Endothelial cell of umbilical vein (primary cell): Measurements from ENCODE around the gene EDC4. TPM values are rescaled to one million over a fixed set of nuclear protein-coding genes. Genes with fewer than 3 reads are reported as not detected.

Experiments used
- BruUV-seq: library from RNA; stranded (reverse); fragments of 400-500 nt; replicated peaks from 2 replicates; lab custom pipeline; 2021; lab: Mats Ljungman, UMichigan
- CTCF ChIA-PET: fragments of 300-600, 350-600 bp; sonication (Branson Sonifier 250); formaldehyde crosslinking; loops from one replicate; lab custom pipeline; 2021; ENCODE audit warnings: antibody characterized with exemption, inconsistent platforms; lab: Charles Lee
- POLR2A ChIA-PET: fragments of 300-600, 350-600 bp; sonication (Branson Sonifier 250); formaldehyde crosslinking; loops from one replicate; lab custom pipeline; 2021; ENCODE audit warnings: antibody characterized with exemption, inconsistent platforms; lab: Charles Lee
- DNase-seq: peaks from one replicate; pipeline ENCODE4 v3.0.0-alpha.2; 2011; ENCODE audit warnings: low read depth, low spot score
- FAIRE-seq: peaks from 2 replicates; lab custom pipeline; 2011; peaks lifted over from hg19 to GRCh38; lab: Jason Lieb, UNC
- H2AFZ ChIP-seq: 2 replicates; pipeline ENCODE4 v1.6.0; 2012; ENCODE audit warnings: low read depth, low read length, control low read depth, inconsistent platforms
- H3K27ac ChIP-seq: 2 replicates; pipeline ENCODE4 v1.5.1; 2011; ENCODE audit warnings: low read depth, mild to moderate bottlenecking, control low read depth, low read length, moderate library complexity; ENCODE audit not compliant: insufficient read depth
- H3K27me3 ChIP-seq, 2 experiments: 2 replicates each; pipeline versions ENCODE4 v1.6.0 to v1.6.1; 2011; ENCODE audit warnings: low read length in 2 of 2, mixed read lengths in 1 of 2; ENCODE audit not compliant: control insufficient read depth in 2 of 2, insufficient read depth in 2 of 2
- H3K36me3 ChIP-seq, 2 experiments: 2 replicates in 1 of 2; 3 replicates in 1 of 2; pipeline ENCODE4 v1.5.1; 2011; ENCODE audit warnings: low read length in 2 of 2, mild to moderate bottlenecking in 1 of 2, moderate library complexity in 1 of 2; ENCODE audit not compliant: control insufficient read depth in 2 of 2, insufficient read depth in 2 of 2; ENCODE audit errors: extremely low read depth in 1 of 2
- H3K4me1 ChIP-seq: 3 replicates; pipeline ENCODE4 v1.5.1; 2011; ENCODE audit warnings: mild to moderate bottlenecking, low read length; ENCODE audit not compliant: control insufficient read depth, insufficient read depth; ENCODE audit errors: extremely low read depth
- H3K4me2 ChIP-seq: 2 replicates; pipeline ENCODE4 v1.6.1; 2011; ENCODE audit warnings: low read length, control low read depth, mixed read lengths; ENCODE audit not compliant: insufficient read depth
- H3K4me3 ChIP-seq, 3 experiments: fragments of 200-600 bp in 1 of 3; sonication (generic), shearing (Covaris generic) in 1 of 3; replicated peaks in 1 of 3; 2 replicates each; pipeline ENCODE4 v1.5.1; 2011 to 2016; ENCODE audit warnings: control low read depth in 3 of 3, low read length in 3 of 3, mild to moderate bottlenecking in 2 of 3, inconsistent platforms in 1 of 3, low read depth in 1 of 3, moderate library complexity in 1 of 3; ENCODE audit not compliant: insufficient read depth in 1 of 3
- H3K79me2 ChIP-seq: 2 replicates; pipeline ENCODE4 v1.6.0; 2012; ENCODE audit warnings: low read length, inconsistent platforms; ENCODE audit not compliant: control insufficient read depth, insufficient read depth
- H3K9ac ChIP-seq: replicated peaks from 2 replicates; pipeline ENCODE3; 2011; ENCODE audit warnings: low read length, control low read depth; ENCODE audit not compliant: insufficient read depth; ENCODE audit errors: extremely low read depth
- H3K9me1 ChIP-seq: replicated peaks from 3 replicates; pipeline ENCODE4 v1.6.0; 2011; ENCODE audit warnings: mild to moderate bottlenecking, low read length; ENCODE audit not compliant: control insufficient read depth, insufficient read depth; ENCODE audit errors: extremely low read depth
- H3K9me3 ChIP-seq: replicated peaks from 2 replicates; pipeline ENCODE4 v1.5.1; 2012; ENCODE audit warnings: low read length, inconsistent platforms; ENCODE audit not compliant: control insufficient read depth, insufficient read depth
- H4K20me1 ChIP-seq: replicated peaks from 2 replicates; pipeline ENCODE3; 2011; ENCODE audit warnings: mild to moderate bottlenecking, low read length; ENCODE audit not compliant: control insufficient read depth, insufficient read depth; ENCODE audit errors: extremely low read depth
- CTCF ChIP-seq, 2 donors: IDR thresholded peaks; 1 replicate in 1 of 2; 2 replicates in 1 of 2; pipeline ENCODE4 v1.5.1; 2011; ENCODE audit warnings: low read length in 2 of 2, mild to moderate bottlenecking in 2 of 2, moderate library complexity in 2 of 2, control low read depth in 1 of 2, inconsistent platforms in 1 of 2, low read depth in 1 of 2; ENCODE audit not compliant: insufficient read depth in 1 of 2; ENCODE audit errors: extremely low read depth in 1 of 2
- EZH2 ChIP-seq: IDR thresholded peaks from 2 replicates; pipeline ENCODE4 v1.6.1; 2012; ENCODE audit warnings: borderline replicate concordance, low read depth, mild to moderate bottlenecking, moderate library complexity, low read length, inconsistent platforms; ENCODE audit not compliant: severe bottlenecking
- FOS ChIP-seq: IDR thresholded peaks from 2 replicates; pipeline ENCODE4 v1.6.1; 2011; ENCODE audit warnings: mild to moderate bottlenecking, low read length, moderate library complexity, borderline replicate concordance; ENCODE audit not compliant: insufficient read depth
- GATA2 ChIP-seq: IDR thresholded peaks from 2 replicates; pipeline ENCODE4 v1.7.0; 2011; ENCODE audit warnings: low read depth, mild to moderate bottlenecking, moderate library complexity, mixed read lengths, low read length; ENCODE audit not compliant: insufficient read length, insufficient read depth
- JUN ChIP-seq: IDR thresholded peaks from 2 replicates; pipeline ENCODE4 v1.6.1; 2011; ENCODE audit warnings: borderline replicate concordance, low read depth; ENCODE audit not compliant: insufficient read length, insufficient read depth
- MAX ChIP-seq: IDR thresholded peaks from 2 replicates; pipeline ENCODE4 v1.6.1; 2011; ENCODE audit not compliant: insufficient read depth, insufficient read length
- MYC ChIP-seq: IDR thresholded peaks from one replicate; pipeline ENCODE4 v1.6.1; 2011; ENCODE audit warnings: mild to moderate bottlenecking, low read depth, low read length
- POLR2A ChIP-seq: IDR thresholded peaks from 2 replicates; pipeline ENCODE4 v1.6.1; 2012; ENCODE audit warnings: low read depth, mild to moderate bottlenecking, control low read depth, low read length
- POLR2AphosphoS5 ChIP-seq: IDR thresholded peaks from 2 replicates; pipeline ENCODE4 v1.6.1; 2012; ENCODE audit warnings: low read depth, mild to moderate bottlenecking, control low read depth, low read length, moderate library complexity; ENCODE audit not compliant: insufficient read depth
- dilution Hi-C: fragments of 300-500 bp; cut with MboI; formaldehyde crosslinking; loops from one replicate; pipeline ENCODE4 v1.15.0; 2019; ENCODE audit warnings: low sequenced_read_pairs; ENCODE audit not compliant: extremely low pct_ligation_motif_present
- intact Hi-C: fragments of 100-400 bp; cut with micrococcal nuclease; formaldehyde crosslinking; loops from one replicate; pipeline ENCODE4 v1.10.0; 2022
- polyA plus RNA-seq, 4 experiments: library from polyadenylated mRNA; depleted of rRNA in 3 of 4; stranded (reverse) in 3 of 4; unstranded in 1 of 4; fragments of >200 nt; gene quantifications; 2 replicates each; pipeline versions ENCODE4 v1.2.1 to v1.2.3, GENCODE V29; 2011 to 2012; ENCODE audit warnings: missing spikeins in 1 of 4
- total RNA-seq: library from RNA; stranded (reverse); gene quantifications from 2 replicates; pipeline ENCODE4 v1.2.3, GENCODE V29; 2021

EDC4 gene
- total and polyA plus RNA-seq, 2 donors (not counting 3 experiments of a cell fraction or from before 2014, with no cell fraction given) = 57.5 to 81.2 TPM

GRCh38 chr16:67872131-67872630 lies 671 bp upstream of the EDC4 start:
- intact Hi-C loops = loop anchor here (2.0 kb wide), 3 partner anchors 25 to 199 kb away; partner anchors contain the start of genes CENPT and NUTF2
- no peaks in the 10 kb centered on the region for H4K20me1 ChIP-seq
- H3K27me3 ChIP-seq = no peaks in the 10 kb centered on the region
- H3K27ac ChIP-seq = peak overlapping the region; percentile 40
- no peaks in the 10 kb centered on the region for H3K9me1 ChIP-seq
- no peak overlapping the region for H3K4me2 ChIP-seq
- no peak for FAIRE-seq
- H3K9me3 ChIP-seq = no peaks in the 10 kb centered on the region
- H3K79me2 ChIP-seq = peaks cover 35% of the 10 kb centered on the region
- no peak overlapping the region for H2AFZ ChIP-seq
- TF ChIP-seq FOS (no peak), EZH2 (no peak), MAX (no peak), MYC (no peak), JUN (no peak), GATA2 (no peak), POLR2A (no peak), POLR2AphosphoS5 (no peak), CTCF (IDR thresholded peaks at IDR 0.05; ENCODE audit: extremely low read depth in 1 of 2, insufficient read depth in 1 of 2, low read depth in 1 of 2, low read length in 2 of 2) (no peak)
- dilution Hi-C loops = no loop called here
- DNase-seq = no peak
- BruUV-seq = no TSS peak
- peak overlapping the region; percentile 28 for H3K9ac ChIP-seq
- peaks cover 15% of the 10 kb centered on the region for H3K4me1 ChIP-seq
- ChIA-PET POLR2A (no interaction called here), CTCF (interaction anchor here (0.6 to 1.8 kb wide), 10 partner anchors 8 to 200 kb away, joined by 3 to 16 read pairs (median 3); partner anchors contain the start of gene NRN1L)
- peaks cover 17 to 36% of the 10 kb centered on the region in 2 experiments for H3K36me3 ChIP-seq
- no peak overlapping the region for H3K4me3 ChIP-seq
